Peyer's patch (tissue), 4 donors: ENCODE measurements around the gene PRKAG3.

ENCODE experiments used
- POLR2A ChIP-seq, 2 donors: fragments of 450-650 bp; IDR thresholded peaks; one replicate each; pipeline ENCODE4 v1.5.1; 2017; ENCODE audit warnings: antibody characterized with exemption in 2 of 2, mild to moderate bottlenecking in 2 of 2, moderate library complexity in 2 of 2
- TF ChIP-seq, protein P1 (sequence below), 6 experiments: fragments of 450-650 bp in 4 of 6; fragments of 200-600 bp in 2 of 6; sonication (generic) in 1 of 6; IDR thresholded peaks; one replicate each; pipeline ENCODE4 v1.5.1; 2017 to 2019; ENCODE audit warnings: antibody characterized with exemption in 6 of 6, mild to moderate bottlenecking in 3 of 6, moderate library complexity in 1 of 6

DNA sequence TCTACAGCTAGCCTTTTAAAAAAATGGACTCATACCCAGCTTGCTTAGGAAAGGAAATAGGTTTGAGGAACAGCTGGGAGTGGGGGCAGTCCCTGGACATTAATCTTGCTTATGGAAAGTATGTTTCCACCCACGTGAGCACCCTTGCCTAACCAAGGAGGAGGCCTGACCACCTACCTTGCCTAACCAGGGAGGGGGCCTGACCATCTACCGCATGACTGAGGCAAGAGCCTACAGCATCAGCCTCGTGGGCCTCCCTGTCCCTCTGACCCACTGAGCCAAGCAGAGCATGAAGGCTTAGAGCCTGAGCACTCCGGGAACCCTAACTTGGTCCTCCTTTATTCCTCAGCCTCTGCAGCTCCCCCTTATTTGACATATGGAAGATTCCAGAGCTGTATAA is 20.2 kb downstream of the PRKAG3 start:
- TF ChIP-seq, protein P1, sequence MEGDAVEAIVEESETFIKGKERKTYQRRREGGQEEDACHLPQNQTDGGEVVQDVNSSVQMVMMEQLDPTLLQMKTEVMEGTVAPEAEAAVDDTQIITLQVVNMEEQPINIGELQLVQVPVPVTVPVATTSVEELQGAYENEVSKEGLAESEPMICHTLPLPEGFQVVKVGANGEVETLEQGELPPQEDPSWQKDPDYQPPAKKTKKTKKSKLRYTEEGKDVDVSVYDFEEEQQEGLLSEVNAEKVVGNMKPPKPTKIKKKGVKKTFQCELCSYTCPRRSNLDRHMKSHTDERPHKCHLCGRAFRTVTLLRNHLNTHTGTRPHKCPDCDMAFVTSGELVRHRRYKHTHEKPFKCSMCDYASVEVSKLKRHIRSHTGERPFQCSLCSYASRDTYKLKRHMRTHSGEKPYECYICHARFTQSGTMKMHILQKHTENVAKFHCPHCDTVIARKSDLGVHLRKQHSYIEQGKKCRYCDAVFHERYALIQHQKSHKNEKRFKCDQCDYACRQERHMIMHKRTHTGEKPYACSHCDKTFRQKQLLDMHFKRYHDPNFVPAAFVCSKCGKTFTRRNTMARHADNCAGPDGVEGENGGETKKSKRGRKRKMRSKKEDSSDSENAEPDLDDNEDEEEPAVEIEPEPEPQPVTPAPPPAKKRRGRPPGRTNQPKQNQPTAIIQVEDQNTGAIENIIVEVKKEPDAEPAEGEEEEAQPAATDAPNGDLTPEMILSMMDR (IDR thresholded peaks at IDR 0.05): no peak
- TF ChIP-seq POLR2A (IDR thresholded peaks at IDR 0.05): no peak
